Measurements from ENCODE around the gene CEP41. TPM values are rescaled to one million over a fixed set of nuclear protein-coding genes. Genes with fewer than 3 reads are reported as not detected.

Gene CEP41
- total RNA-seq, 2 experiments from 2014 or later: 22.0 to 23.3 TPM

- Mint-ChIP-seq H3K27ac (no peak overlapping the region), H3K4me1 (peaks cover 26% of the 10 kb centered on the region), H3K27me3 (no peaks in the 10 kb centered on the region), H3K36me3 (no peaks in the 10 kb centered on the region), H3K9me3 (ENCODE audit: low read depth) (peaks cover 6% of the 10 kb centered on the region), H3K4me3 (no peak overlapping the region)
- ATAC-seq (peak; percentile 21), DNase-seq (peak; percentile 48)
- CTCF ChIA-PET: no interaction called here
Measured at GRCh38 chr7:130363026-130363847, 77.6 kb downstream of the CEP41 start.

- Mint-ChIP-seq H3K36me3 (no peaks in the 10 kb centered on the region), H3K4me3 (no peak overlapping the region), H3K27me3 (no peaks in the 10 kb centered on the region), H3K4me1 (peaks cover 18% of the 10 kb centered on the region), H3K27ac (no peak overlapping the region), H3K9me3 (ENCODE audit: low read depth) (peaks cover 6% of the 10 kb centered on the region)
- ATAC-seq (no peak), DNase-seq (no peak)
- CTCF ChIA-PET: no interaction called here
Measured at GRCh38 chr7:130362251-130362816, 78.5 kb downstream of the CEP41 start.

- Mint-ChIP-seq H3K4me1 (peaks cover 13% of the 10 kb centered on the region), H3K9me3 (ENCODE audit: low read depth) (peaks cover 6% of the 10 kb centered on the region), H3K36me3 (no peaks in the 10 kb centered on the region), H3K27ac (no peak overlapping the region), H3K27me3 (no peaks in the 10 kb centered on the region), H3K4me3 (no peak overlapping the region)
- CTCF ChIA-PET: no interaction called here
- no peak for DNase-seq
- no peak for ATAC-seq
Measured at GRCh38 chr7:130361681-130362080, 79.1 kb downstream of the CEP41 start.

DNA sequence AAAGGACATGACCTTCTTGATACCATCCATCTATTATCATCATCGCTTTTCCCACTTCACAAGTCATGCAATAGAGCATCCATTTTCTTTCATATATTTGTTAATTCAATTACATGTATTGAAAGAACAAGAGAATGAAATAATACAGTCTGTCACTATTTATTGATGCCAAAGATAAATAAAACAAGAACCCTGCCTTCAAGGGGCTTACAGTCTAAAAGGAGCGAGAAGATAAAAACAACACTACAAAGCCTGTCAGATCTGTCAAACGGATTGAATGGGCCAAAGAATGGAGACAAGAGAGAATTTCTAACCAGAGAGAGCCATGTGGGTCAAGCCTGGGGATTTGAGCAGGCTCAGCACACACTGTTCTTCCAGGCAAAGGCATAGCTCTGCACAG, 80.3 kb downstream of the CEP41 start:
- Mint-ChIP-seq H3K27me3 (no peaks in the 10 kb centered on the region), H3K4me3 (no peak overlapping the region), H3K27ac (no peak overlapping the region), H3K36me3 (no peaks in the 10 kb centered on the region), H3K4me1 (peaks cover 9% of the 10 kb centered on the region), H3K9me3 (ENCODE audit: low read depth) (peaks cover 6% of the 10 kb centered on the region)
- no peak for DNase-seq
- CTCF ChIA-PET: no interaction called here
- no peak for ATAC-seq

DNA sequence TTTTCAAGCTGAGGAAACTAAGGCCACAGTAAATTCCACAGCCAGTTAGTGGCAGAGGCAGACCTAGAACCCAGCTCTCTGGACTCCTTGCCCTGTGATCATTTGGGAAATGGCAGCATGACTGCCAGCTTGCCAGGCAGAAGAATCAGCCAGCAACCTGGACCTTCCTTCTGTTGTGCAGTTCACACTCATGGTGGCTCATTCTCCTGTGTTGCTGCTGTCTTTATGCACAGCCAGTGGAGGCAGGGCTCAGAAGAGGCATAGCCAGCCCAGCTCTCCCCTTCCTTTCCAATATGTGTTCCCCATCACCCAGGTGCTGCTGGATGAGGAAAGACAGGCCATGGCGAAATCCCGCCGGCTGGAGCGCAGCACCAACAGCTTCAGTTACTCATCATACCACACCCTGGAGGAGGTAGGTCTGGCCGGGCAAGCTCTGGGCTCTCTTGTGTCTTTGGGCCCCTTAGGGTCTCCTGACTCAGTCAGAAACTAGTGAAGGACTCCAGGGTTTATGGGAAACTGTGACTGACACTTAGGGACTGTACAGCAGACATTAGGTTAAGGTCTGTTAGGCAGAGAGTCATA, 81.4 kb downstream of the CEP41 start:
- H3K4me1 Mint-ChIP-seq: peaks cover 5% of the 10 kb centered on the region
- ATAC-seq: no peak
- no peaks in the 10 kb centered on the region for H3K27me3 Mint-ChIP-seq
- no peak for DNase-seq
- no peak overlapping the region for H3K4me3 Mint-ChIP-seq
- H3K27ac Mint-ChIP-seq: no peak overlapping the region
- peaks cover 6% of the 10 kb centered on the region for H3K9me3 Mint-ChIP-seq (ENCODE audit: low read depth)
- H3K36me3 Mint-ChIP-seq: no peaks in the 10 kb centered on the region
- CTCF ChIA-PET: no interaction called here

GRCh38 chr7:130358471-130358870, 82.3 kb downstream of the CEP41 start:
- Mint-ChIP-seq H3K36me3 (no peaks in the 10 kb centered on the region), H3K9me3 (ENCODE audit: low read depth) (peaks cover 6% of the 10 kb centered on the region), H3K4me3 (no peak overlapping the region), H3K4me1 (peaks cover 3% of the 10 kb centered on the region), H3K27ac (no peak overlapping the region), H3K27me3 (no peaks in the 10 kb centered on the region)
- no peak for ATAC-seq
- no peak for DNase-seq
- CTCF ChIA-PET: no interaction called here

- Mint-ChIP-seq H3K4me1 (no peaks in the 10 kb centered on the region), H3K27me3 (no peaks in the 10 kb centered on the region), H3K27ac (no peak overlapping the region), H3K36me3 (no peaks in the 10 kb centered on the region), H3K4me3 (no peak overlapping the region), H3K9me3 (ENCODE audit: low read depth) (peaks cover 6% of the 10 kb centered on the region)
- no peak for ATAC-seq
- no peak for DNase-seq
- CTCF ChIA-PET: no interaction called here
Measured at GRCh38 chr7:130356876-130357611, 83.8 kb downstream of the CEP41 start.

GRCh38 chr7:130356121-130356875, 84.5 kb downstream of the CEP41 start:
- Mint-ChIP-seq H3K27ac (no peak overlapping the region), H3K27me3 (peaks cover 2% of the 10 kb centered on the region), H3K36me3 (no peaks in the 10 kb centered on the region), H3K9me3 (ENCODE audit: low read depth) (peaks cover 6% of the 10 kb centered on the region), H3K4me3 (no peak overlapping the region), H3K4me1 (peaks cover 3% of the 10 kb centered on the region)
- DNase-seq: no peak
- CTCF ChIA-PET: no interaction called here
- ATAC-seq: no peak

- no peak for ATAC-seq
- Mint-ChIP-seq H3K27me3 (peaks cover 10% of the 10 kb centered on the region), H3K9me3 (ENCODE audit: low read depth) (no peaks in the 10 kb centered on the region)
Measured at GRCh38 chr7:130353196-130353595, 87.6 kb downstream of the CEP41 start.

GRCh38 chr7:130352194-130353074, 88.4 kb downstream of the CEP41 start:
- ATAC-seq: no peak
- no peak for DNase-seq

More at GRCh38 chr7:130353196-130353595, 87.6 kb downstream of the CEP41 start:
- no peak overlapping the region for H3K4me3 Mint-ChIP-seq
- DNase-seq: no peak
- no peak overlapping the region for H3K27ac Mint-ChIP-seq
- CTCF ChIA-PET: no interaction called here
- H3K36me3 Mint-ChIP-seq: no peaks in the 10 kb centered on the region
- H3K4me1 Mint-ChIP-seq: peaks cover 16% of the 10 kb centered on the region

DNA sequence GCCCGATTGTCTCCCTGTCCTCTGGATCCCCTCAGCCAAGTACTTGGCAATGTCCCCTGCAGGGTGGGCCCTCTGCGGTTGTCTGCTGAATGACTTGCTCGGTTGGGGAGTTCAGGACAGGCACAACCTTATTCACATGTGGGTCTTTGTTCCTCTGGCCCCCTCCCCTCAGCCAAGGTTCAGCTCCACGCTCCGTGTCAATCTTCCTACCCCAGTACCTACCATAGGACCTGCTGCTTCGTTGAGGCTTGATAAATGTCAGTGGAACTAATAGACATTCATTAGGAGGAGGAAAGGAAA, 89.1 kb downstream of the CEP41 start:
- Mint-ChIP-seq H3K27me3 (peaks cover 10% of the 10 kb centered on the region), H3K27ac (no peak overlapping the region), H3K4me3 (no peak overlapping the region), H3K36me3 (no peaks in the 10 kb centered on the region), H3K4me1 (peaks cover 16% of the 10 kb centered on the region), H3K9me3 (ENCODE audit: low read depth) (no peaks in the 10 kb centered on the region)
- CTCF ChIA-PET: no interaction called here
- DNase-seq (no peak), ATAC-seq (no peak)

More at GRCh38 chr7:130352194-130353074, 88.4 kb downstream of the CEP41 start:
- no peak overlapping the region for H3K27ac Mint-ChIP-seq
- no peaks in the 10 kb centered on the region for H3K36me3 Mint-ChIP-seq
- CTCF ChIA-PET: no interaction called here
- peaks cover 16% of the 10 kb centered on the region for H3K4me1 Mint-ChIP-seq
- peaks cover 10% of the 10 kb centered on the region for H3K27me3 Mint-ChIP-seq
- no peak overlapping the region for H3K4me3 Mint-ChIP-seq
- H3K9me3 Mint-ChIP-seq (ENCODE audit: low read depth): no peaks in the 10 kb centered on the region

DNA sequence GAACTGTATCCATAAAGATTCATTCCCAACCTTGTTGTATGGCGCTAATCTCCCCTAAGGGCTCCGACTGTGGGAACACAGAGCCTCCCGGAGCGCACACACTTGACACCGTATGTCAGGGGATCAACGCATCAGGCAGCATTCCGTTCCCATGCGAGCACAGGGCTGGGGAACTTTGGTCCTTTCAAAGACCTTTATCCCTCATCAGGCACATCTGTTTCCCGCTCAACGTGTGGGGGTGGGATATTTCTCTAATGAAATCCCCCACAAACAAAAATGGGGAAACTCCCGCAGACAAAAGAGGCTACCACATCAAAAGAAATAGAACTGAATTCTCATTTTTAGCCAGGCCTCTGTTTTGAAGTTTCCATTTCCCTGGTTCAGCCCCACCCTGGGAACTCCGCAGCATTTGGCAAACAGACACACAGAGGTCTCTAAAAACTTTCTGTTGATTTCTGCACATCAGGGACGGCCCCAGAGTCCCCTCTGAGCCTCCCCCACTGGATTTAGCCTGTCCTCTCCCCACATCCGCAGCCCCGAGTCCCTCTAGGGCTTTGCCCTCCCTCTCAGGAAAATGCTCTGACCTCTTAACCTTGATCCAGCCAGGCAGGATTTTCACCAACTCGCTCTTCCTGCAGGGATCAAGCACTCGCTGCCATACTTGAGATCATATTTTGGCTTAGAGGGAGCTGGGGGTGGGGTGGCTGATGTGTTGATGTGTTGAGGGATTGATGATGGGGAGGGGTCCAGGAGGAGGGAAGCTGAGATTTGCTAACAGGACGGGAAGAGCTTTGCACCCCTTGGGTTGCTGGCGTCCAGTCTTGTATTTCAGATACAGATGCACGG, 89.6 kb downstream of the CEP41 start:
- DNase-seq: no peak
- no peak overlapping the region for H3K4me3 Mint-ChIP-seq
- no peak overlapping the region for H3K27ac Mint-ChIP-seq
- CTCF ChIA-PET: no interaction called here
- H3K36me3 Mint-ChIP-seq: no peaks in the 10 kb centered on the region
- H3K4me1 Mint-ChIP-seq: peaks cover 16% of the 10 kb centered on the region
- no peaks in the 10 kb centered on the region for H3K9me3 Mint-ChIP-seq (ENCODE audit: low read depth)
- ATAC-seq: no peak
- peaks cover 10% of the 10 kb centered on the region for H3K27me3 Mint-ChIP-seq
